Transverse colon (tissue), 4 donors: Measurements from ENCODE around the gene INPP5E. TPM values are rescaled to one million over a fixed set of nuclear protein-coding genes. Genes with fewer than 3 reads are reported as not detected.
"Not testable (repeated sequence)": the region's sequence is repeated elsewhere in the genome, so short reads cannot be mapped to it uniquely, and the experiment has no call there.

Source experiments
- DNase-seq: peaks from one replicate; pipeline ENCODE4 v3.0.0-alpha.2; 2019
- H3K27ac ChIP-seq, 4 donors: fragments of 200-600 bp; sonication (generic); 2 replicates each; pipeline ENCODE4 v1.5.1; 2016 to 2018; ENCODE audit warnings: inconsistent platforms in 4 of 4
- H3K27me3 ChIP-seq: fragments of 200-600 bp; sonication (generic); 2 replicates; pipeline ENCODE4 v1.5.1; 2017; ENCODE audit warnings: inconsistent platforms
- H3K36me3 ChIP-seq, 4 donors: fragments of 200-600 bp; sonication (generic); 2 replicates each; pipeline ENCODE4 v1.5.1; 2017 to 2019; ENCODE audit warnings: inconsistent platforms in 4 of 4
- H3K4me1 ChIP-seq, 4 donors: fragments of 200-600 bp; sonication (generic); 2 replicates each; pipeline ENCODE4 v1.5.1; 2017 to 2020; ENCODE audit warnings: inconsistent platforms in 4 of 4
- H3K4me3 ChIP-seq, 4 donors: fragments of 200-600 bp; sonication (generic); 1 replicate in 1 of 4; 2 replicates in 3 of 4; pipeline versions ENCODE4 v1.5.1 to v1.6.1; 2017 to 2019; ENCODE audit warnings: inconsistent platforms in 4 of 4
- H3K9me3 ChIP-seq, 2 donors: fragments of 200-600 bp; sonication (generic); 2 replicates each; pipeline ENCODE4 v1.5.1; 2017 to 2019; ENCODE audit warnings: inconsistent platforms in 2 of 2
- EP300 ChIP-seq: sonication (generic); formaldehyde crosslinking; IDR thresholded peaks from one replicate; pipeline ENCODE4 v1.6.1; 2017; ENCODE audit warnings: antibody characterized with exemption, low read depth
- POLR2A ChIP-seq: fragments of 450-650 bp; IDR thresholded peaks from one replicate; pipeline ENCODE4 v1.6.1; 2016; ENCODE audit warnings: antibody characterized with exemption, mild to moderate bottlenecking, moderate library complexity
- POLR2AphosphoS5 ChIP-seq, 3 donors: sonication (generic); formaldehyde crosslinking; IDR thresholded peaks; one replicate each; pipeline ENCODE4 v1.6.1; 2016; ENCODE audit warnings: antibody characterized with exemption in 3 of 3
- WGBS, 2 donors: methylation state at CpG; one replicate each; pipeline ENCODE4 v1.1.5; 2018; ENCODE audit warnings: low coverage in 1 of 2; 5-methylcytosine and 5-hydroxymethylcytosine counted together
- in situ Hi-C, 4 donors: fragments of 200-750 bp; cut with MboI; loops; one replicate each; pipeline versions ENCODE4 v1.15.0 to v1.15.1; 2017; ENCODE audit warnings: low sequenced_read_pairs in 3 of 4, low pct_ligation_motif_present in 1 of 4, low pct_unique_long_range_greater_than_20kb in 1 of 4
- intact Hi-C: fragments of 100-400 bp; cut with DNase I; formaldehyde crosslinking; loops from one replicate; pipeline ENCODE4 v1.15.1; 2023; ENCODE audit warnings: low total_unique reads
- total RNA-seq, 4 donors: library from RNA; depleted of rRNA; stranded (reverse); fragments of >200 nt; gene quantifications; one replicate each; pipeline ENCODE4 v1.1.0, GENCODE V29; 2016
- TF ChIP-seq, protein P1 (sequence below), 5 experiments: fragments of 200-600 bp in 3 of 5; fragments of 450-650 bp in 2 of 5; sonication (generic) in 3 of 5; IDR thresholded peaks; 1 replicate in 2 of 5; 2 replicates in 3 of 5; pipeline ENCODE4 v1.5.1; 2016 to 2017; ENCODE audit warnings: antibody characterized with exemption in 5 of 5, inconsistent platforms in 3 of 5, mild to moderate bottlenecking in 2 of 5, moderate library complexity in 1 of 5

The INPP5E gene
- total RNA-seq, 4 donors from 2014 or later = 12.5 to 57.5 (median 18.3) TPM

GRCh38 chr9:136407911-136408310 is 31.7 kb downstream of the INPP5E start:
- H3K36me3 ChIP-seq = peaks cover 0 to 34% (median 6%) of the 10 kb centered on the region in 4 donors

DNA sequence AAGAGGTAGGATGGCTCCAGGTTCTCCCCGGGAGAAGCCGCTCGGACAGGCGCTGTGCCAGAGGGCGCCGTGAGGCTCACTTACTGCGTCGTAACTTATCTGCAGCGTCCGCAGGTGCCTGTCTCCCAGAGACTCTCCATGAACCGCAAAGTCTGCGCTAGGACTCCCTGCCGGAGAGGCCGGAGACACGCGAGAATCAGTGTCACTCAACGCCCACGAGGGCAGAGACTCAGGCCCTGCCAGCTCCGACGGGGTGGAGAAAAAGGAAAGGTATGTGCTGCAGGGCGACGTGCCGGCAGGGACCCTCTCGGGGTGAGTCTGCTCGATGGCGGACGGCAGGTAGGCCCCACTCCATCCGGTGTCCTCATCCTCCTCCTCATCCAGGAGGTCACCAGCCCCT is 32.6 kb downstream of the INPP5E start:
- H3K27ac ChIP-seq, DNase-seq, H3K27me3 ChIP-seq, H3K4me3 ChIP-seq, H3K9me3 ChIP-seq, in situ Hi-C loops: not testable (repeated sequence)
- Histone ChIP-seq H3K36me3 (peaks cover 0 to 30% (median 6%) of the 10 kb centered on the region in 4 donors), H3K4me1 (peaks cover 20 to 26% (median 21%) of the 10 kb centered on the region in 4 donors)
- intact Hi-C loops = loop anchor here (10.0 kb wide), 1 partner anchor 72 kb away; no protein-coding TSS in a partner anchor
- 91% methylated on average over 28 of the region's 28 CpGs; no CpG with 5 or more reads in 1 of the 2 donors for WGBS, 2 donors

More at GRCh38 chr9:136407911-136408310, 31.7 kb downstream of the INPP5E start:
- in situ Hi-C loops = no loop called here
- H3K27ac ChIP-seq = no peak overlapping the region
- no peaks in the 10 kb centered on the region for H3K9me3 ChIP-seq
- no peaks in the 10 kb centered on the region for H3K27me3 ChIP-seq
- WGBS, 2 donors = 80 to 85% methylated on average over 1 to 7 of the region's 7 CpGs
- H3K4me1 ChIP-seq = peaks cover 20 to 26% (median 21%) of the 10 kb centered on the region in 4 donors
- intact Hi-C loops = loop anchor here (10.0 kb wide), 1 partner anchor 73 kb away; no protein-coding TSS in a partner anchor
- TF ChIP-seq POLR2AphosphoS5 (IDR thresholded peaks at IDR 0.05) = no peak
- no peak for TF ChIP-seq POLR2A
- TF ChIP-seq EP300 = no peak
- TF ChIP-seq, protein P1, sequence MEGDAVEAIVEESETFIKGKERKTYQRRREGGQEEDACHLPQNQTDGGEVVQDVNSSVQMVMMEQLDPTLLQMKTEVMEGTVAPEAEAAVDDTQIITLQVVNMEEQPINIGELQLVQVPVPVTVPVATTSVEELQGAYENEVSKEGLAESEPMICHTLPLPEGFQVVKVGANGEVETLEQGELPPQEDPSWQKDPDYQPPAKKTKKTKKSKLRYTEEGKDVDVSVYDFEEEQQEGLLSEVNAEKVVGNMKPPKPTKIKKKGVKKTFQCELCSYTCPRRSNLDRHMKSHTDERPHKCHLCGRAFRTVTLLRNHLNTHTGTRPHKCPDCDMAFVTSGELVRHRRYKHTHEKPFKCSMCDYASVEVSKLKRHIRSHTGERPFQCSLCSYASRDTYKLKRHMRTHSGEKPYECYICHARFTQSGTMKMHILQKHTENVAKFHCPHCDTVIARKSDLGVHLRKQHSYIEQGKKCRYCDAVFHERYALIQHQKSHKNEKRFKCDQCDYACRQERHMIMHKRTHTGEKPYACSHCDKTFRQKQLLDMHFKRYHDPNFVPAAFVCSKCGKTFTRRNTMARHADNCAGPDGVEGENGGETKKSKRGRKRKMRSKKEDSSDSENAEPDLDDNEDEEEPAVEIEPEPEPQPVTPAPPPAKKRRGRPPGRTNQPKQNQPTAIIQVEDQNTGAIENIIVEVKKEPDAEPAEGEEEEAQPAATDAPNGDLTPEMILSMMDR (IDR thresholded peaks at IDR 0.05) = no peak
- H3K4me3 ChIP-seq = no peak overlapping the region
- DNase-seq = no peak

- intact Hi-C loops = loop anchor here (10.0 kb wide), 1 partner anchor 71 kb away; no protein-coding TSS in a partner anchor
- H3K27ac ChIP-seq, DNase-seq, H3K27me3 ChIP-seq, H3K4me3 ChIP-seq, H3K9me3 ChIP-seq, in situ Hi-C loops: not testable (repeated sequence)
- peaks cover 0 to 30% (median 6%) of the 10 kb centered on the region in 4 donors for H3K36me3 ChIP-seq
- H3K4me1 ChIP-seq = peaks cover 10 to 15% (median 12%) of the 10 kb centered on the region in 4 donors
- WGBS, 2 donors = 92% methylated on average over 10 of the region's 10 CpGs; no CpG with 5 or more reads in 1 of the 2 donors
Observed at GRCh38 chr9:136405904-136406303, 33.7 kb downstream of the INPP5E start.

GRCh38 chr9:136405481-136405880 is 34.2 kb downstream of the INPP5E start:
- DNase-seq = no peak
- no peak for TF ChIP-seq POLR2A
- no peak for TF ChIP-seq POLR2AphosphoS5 (IDR thresholded peaks at IDR 0.05)
- no peak for TF ChIP-seq EP300
- TF ChIP-seq, protein P1 (IDR thresholded peaks at IDR 0.05) = no peak
- no peak overlapping the region for H3K27ac ChIP-seq
- no peaks in the 10 kb centered on the region for H3K27me3 ChIP-seq
- no peak overlapping the region for H3K4me3 ChIP-seq
- peaks cover 13 to 18% (median 14%) of the 10 kb centered on the region in 4 donors for H3K4me1 ChIP-seq
- intact Hi-C loops (loop anchor here (10.0 kb wide), 1 partner anchor 71 kb away; no protein-coding TSS in a partner anchor), in situ Hi-C loops (no loop called here)
- 87 to 94% methylated on average over 5 to 7 of the region's 7 CpGs for WGBS, 2 donors
- H3K36me3 ChIP-seq = peaks cover 0 to 30% (median 6%) of the 10 kb centered on the region in 4 donors
- no peaks in the 10 kb centered on the region for H3K9me3 ChIP-seq

DNA sequence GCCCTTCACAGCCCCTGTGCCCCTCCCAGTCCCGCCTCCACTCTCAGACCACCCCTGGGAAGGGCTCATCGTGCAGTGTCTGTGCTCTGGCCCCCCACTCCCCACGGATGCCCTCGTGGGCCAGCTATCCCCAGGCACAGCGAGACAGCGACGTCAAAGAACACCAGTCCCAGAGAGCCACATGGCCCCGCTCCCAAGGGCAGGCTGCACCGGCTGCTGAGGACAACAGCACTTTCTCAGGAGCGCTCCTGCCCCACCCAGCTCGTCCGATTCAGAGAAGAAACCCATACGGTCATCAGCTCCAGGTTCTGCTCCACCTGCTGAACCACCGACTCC is 34.9 kb downstream of the INPP5E start:
- in situ Hi-C loops = no loop called here

More for the DNA sequence above, 34.9 kb downstream of the INPP5E start:
- no peaks in the 10 kb centered on the region for H3K27me3 ChIP-seq
- peaks cover 14 to 19% (median 16%) of the 10 kb centered on the region in 4 donors for H3K4me1 ChIP-seq
- 83 to 85% methylated on average over 6 to 13 of the region's 14 CpGs for WGBS, 2 donors
- H3K4me3 ChIP-seq = no peak overlapping the region
- H3K36me3 ChIP-seq = peaks cover 0 to 30% (median 6%) of the 10 kb centered on the region in 4 donors
- H3K27ac ChIP-seq = no peak overlapping the region
- intact Hi-C loops = loop anchor here (10.0 kb wide), 1 partner anchor 70 kb away; no protein-coding TSS in a partner anchor
- no peak for DNase-seq
- no peaks in the 10 kb centered on the region for H3K9me3 ChIP-seq
- no peak for TF ChIP-seq POLR2A
- TF ChIP-seq POLR2AphosphoS5 (IDR thresholded peaks at IDR 0.05) = no peak
- no peak for TF ChIP-seq EP300
- TF ChIP-seq, protein P1 (IDR thresholded peaks at IDR 0.05) = no peak
